Adrenal gland (tissue), 12 donors: ENCODE data around the gene UBAP1L. TPM values are rescaled to one million over a fixed set of nuclear protein-coding genes. Genes with fewer than 3 reads are reported as not detected.

ENCODE experiments used
- DNase-seq, 7 donors: peaks; one replicate each; pipeline ENCODE4 v3.0.0-alpha.2; 2019 to 2020
- H3K27ac ChIP-seq, 5 donors: fragments of 200-600 bp; sonication (generic) in 4 of 5; 1 replicate in 3 of 5; 2 replicates in 2 of 5; pipeline versions ENCODE4 v1.5.1 to v1.8.0; 2016 to 2020; ENCODE audit warnings: mild to moderate bottlenecking in 1 of 5
- H3K27me3 ChIP-seq: fragments of 200-600 bp; 2 replicates; pipeline ENCODE4 v1.8.0; 2021
- H3K36me3 ChIP-seq, 2 donors: fragments of 200-600 bp; replicated peaks in 1 of 2; 1 replicate in 1 of 2; 2 replicates in 1 of 2; pipeline versions ENCODE4 v1.5.1 to v1.8.0; 2018 to 2022
- H3K4me1 ChIP-seq, 2 donors: fragments of 200-600 bp; replicated peaks in 1 of 2; 1 replicate in 1 of 2; 2 replicates in 1 of 2; pipeline versions ENCODE4 v1.5.1 to v1.8.0; 2018 to 2021
- H3K4me3 ChIP-seq, 4 donors: fragments of 200-600 bp; sonication (generic) in 3 of 4; one replicate each; pipeline ENCODE4 v1.5.1; 2016 to 2018
- H3K9me3 ChIP-seq, 3 donors: fragments of 200-600 bp; sonication (generic) in 1 of 3; replicated peaks in 1 of 3; 1 replicate in 2 of 3; 2 replicates in 1 of 3; pipeline versions ENCODE4 v1.5.1 to v1.8.0; 2016 to 2021
- POLR2A ChIP-seq, 2 donors: fragments of 450-650 bp; IDR thresholded peaks; one replicate each; pipeline ENCODE4 v1.6.1; 2017; ENCODE audit warnings: antibody characterized with exemption in 2 of 2, mild to moderate bottlenecking in 2 of 2, moderate library complexity in 1 of 2
- WGBS, 4 donors: extraction: QIAGEN DNeasy Blood & Tissue Kit in 2 of 4; methylation state at CpG; one replicate each; pipeline versions ENCODE4 v1.1.5 to v1.1.7; 2013 to 2017; 5-methylcytosine and 5-hydroxymethylcytosine counted together
- intact Hi-C, 2 donors: fragments of 100-400 bp; cut with DNase I; formaldehyde crosslinking; loops; one replicate each; pipeline versions ENCODE4 v1.14.1 to v1.15.0; 2022 to 2023
- polyA plus RNA-seq, 3 donors: library from polyadenylated mRNA; stranded (reverse); fragments of 200-250 nt in 2 of 3; fragments of 350-450 nt in 1 of 3; fragmentation: Illumina TruSeq in 1 of 3; extraction: RNeasy Lipid Tissue Mini Kit (QIAGEN cat#74804) in 1 of 3; gene quantifications; one replicate each; pipeline ENCODE4 v1.2.3, GENCODE V29; 2013 to 2014
- total RNA-seq, 9 donors: library from RNA; depleted of rRNA in 4 of 9; stranded (reverse); fragments of >200 nt in 4 of 9; fragments of 120-200 nt in 1 of 9; fragmentation: NEBNext Ultra II Directional in 1 of 9; extraction: Animal tissue kit (Norgen Biotek cat#: 25700) in 1 of 9; gene quantifications; one replicate each; pipeline versions ENCODE4 v1.1.0 to v1.2.4, GENCODE V29; 2013 to 2023
- TF ChIP-seq, protein P1 (sequence below), 6 experiments: fragments of 450-650 bp in 4 of 6; fragments of 200-600 bp in 2 of 6; sonication (generic) in 1 of 6; IDR thresholded peaks; 1 replicate in 5 of 6; 2 replicates in 1 of 6; pipeline versions ENCODE4 v1.5.1 to v1.8.0; 2016 to 2021; ENCODE audit warnings: antibody characterized with exemption in 6 of 6, mild to moderate bottlenecking in 2 of 6, moderate library complexity in 1 of 6
- donor health status: healthy with polysubstance abuse.
- donor health status: Bipolar disorder and iron deficiency.
- donor health status: DM: yes; HTN: yes; CAD: no.
- donor health status: DM: no; HTN: no; CAD: no.
- donor health status: DM: no; HTN: no; CAD: no.
- donor health status: DM: yes; HTN: yes; CAD: no.

Gene UBAP1L
- total and polyA plus RNA-seq, 12 donors: 0.48 to 34.9 (median 2.9) TPM

DNA sequence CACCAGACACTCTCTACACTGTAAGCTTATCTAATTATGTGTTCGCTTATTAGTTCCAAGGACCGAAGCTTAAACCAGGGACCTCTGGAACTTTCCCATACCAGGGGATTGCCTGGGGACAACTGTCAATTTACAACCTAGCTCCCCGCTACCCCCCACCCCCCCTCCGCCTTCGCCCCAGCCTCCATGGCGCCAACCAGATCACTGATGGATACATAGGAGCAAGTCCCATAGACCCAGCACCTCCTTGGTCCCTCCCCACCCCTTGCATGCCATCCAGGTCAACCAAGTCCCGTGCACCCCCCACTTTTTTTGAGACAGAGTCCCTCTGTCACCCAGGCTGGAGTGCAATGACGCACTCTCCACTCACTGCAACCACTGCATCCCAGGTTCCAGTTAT is 19.5 kb upstream of the UBAP1L start:
- 87 to 95% (median 90%) methylated on average over 8 of the region's 8 CpGs for WGBS, 4 donors
- Histone ChIP-seq H3K36me3 (peaks cover 0 to 7% of the 10 kb centered on the region in 2 donors), H3K27me3 (no peaks in the 10 kb centered on the region), H3K4me3 (no peak overlapping the region), H3K9me3 (no peaks in the 10 kb centered on the region), H3K27ac (no peak overlapping the region), H3K4me1 (peaks cover 10 to 21% of the 10 kb centered on the region in 2 donors)
- TF ChIP-seq, protein P1, sequence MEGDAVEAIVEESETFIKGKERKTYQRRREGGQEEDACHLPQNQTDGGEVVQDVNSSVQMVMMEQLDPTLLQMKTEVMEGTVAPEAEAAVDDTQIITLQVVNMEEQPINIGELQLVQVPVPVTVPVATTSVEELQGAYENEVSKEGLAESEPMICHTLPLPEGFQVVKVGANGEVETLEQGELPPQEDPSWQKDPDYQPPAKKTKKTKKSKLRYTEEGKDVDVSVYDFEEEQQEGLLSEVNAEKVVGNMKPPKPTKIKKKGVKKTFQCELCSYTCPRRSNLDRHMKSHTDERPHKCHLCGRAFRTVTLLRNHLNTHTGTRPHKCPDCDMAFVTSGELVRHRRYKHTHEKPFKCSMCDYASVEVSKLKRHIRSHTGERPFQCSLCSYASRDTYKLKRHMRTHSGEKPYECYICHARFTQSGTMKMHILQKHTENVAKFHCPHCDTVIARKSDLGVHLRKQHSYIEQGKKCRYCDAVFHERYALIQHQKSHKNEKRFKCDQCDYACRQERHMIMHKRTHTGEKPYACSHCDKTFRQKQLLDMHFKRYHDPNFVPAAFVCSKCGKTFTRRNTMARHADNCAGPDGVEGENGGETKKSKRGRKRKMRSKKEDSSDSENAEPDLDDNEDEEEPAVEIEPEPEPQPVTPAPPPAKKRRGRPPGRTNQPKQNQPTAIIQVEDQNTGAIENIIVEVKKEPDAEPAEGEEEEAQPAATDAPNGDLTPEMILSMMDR (IDR thresholded peaks at IDR 0.05): no peak
- no peak for TF ChIP-seq POLR2A (IDR thresholded peaks at IDR 0.05)
- DNase-seq: no peak
- intact Hi-C loops: no loop called here

DNA sequence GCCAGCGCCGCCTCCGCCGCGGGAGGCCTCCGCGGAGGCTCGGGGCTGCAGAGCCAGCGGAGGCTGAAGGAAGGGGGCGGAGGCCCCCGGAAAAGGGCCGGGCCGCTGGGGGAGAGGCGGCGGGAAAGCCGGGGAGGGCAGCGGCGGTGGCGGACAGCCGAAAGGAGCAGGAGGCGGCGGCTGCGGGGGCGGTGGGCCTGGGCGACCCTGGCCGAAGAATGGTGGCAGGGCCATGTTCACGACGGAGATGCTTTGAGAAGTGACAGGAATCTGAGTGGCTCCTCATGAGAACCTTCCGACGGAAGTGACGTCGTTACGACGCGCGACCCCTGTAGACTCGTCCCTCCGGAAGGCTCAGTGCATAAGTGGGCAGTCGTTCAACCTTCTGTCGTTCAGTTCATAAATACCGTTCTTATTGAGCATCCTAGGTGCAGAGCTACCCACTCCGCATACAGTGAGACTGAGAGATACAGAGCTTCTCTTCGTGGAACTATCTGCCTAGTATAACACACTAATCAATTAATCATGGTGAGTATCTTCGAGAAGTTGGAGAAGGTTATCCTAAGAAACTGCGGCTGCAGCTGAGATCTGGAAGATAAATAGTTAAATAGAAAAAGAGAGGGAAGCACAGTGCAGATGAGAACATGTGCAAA is 18.7 kb upstream of the UBAP1L start, which contains the start of gene PDCD7:
PDCD7 (minus strand) TSS at position 261 of the 653 bp plus-strand sequence; CDS start at position 234, 27 bp downstream.
- peak within 1 kb of the TSS; percentile 71 to 87 (median 78) for H3K4me3 ChIP-seq
- TF ChIP-seq, protein P1 (IDR thresholded peaks at IDR 0.05): no peak
- TF ChIP-seq POLR2A (IDR thresholded peaks at IDR 0.05): peak; percentile 46 to 79
- no peaks in the 10 kb centered on the region for H3K9me3 ChIP-seq
- H3K27me3 ChIP-seq: no peaks in the 10 kb centered on the region
- H3K36me3 ChIP-seq: peaks cover 0 to 15% of the 10 kb centered on the region in 2 donors
- peak; percentile 84 to 96 (median 89) for DNase-seq
- H3K27ac ChIP-seq: peak within 1 kb of the TSS; percentile 65 to 92 (median 89)
- intact Hi-C loops: no loop called here
- WGBS, 4 donors: 0 to 4% (median 2%) methylated on average over 7 to 45 of the region's 45 CpGs
- H3K4me1 ChIP-seq: peaks cover 10 to 21% of the 10 kb centered on the region in 2 donors

DNA sequence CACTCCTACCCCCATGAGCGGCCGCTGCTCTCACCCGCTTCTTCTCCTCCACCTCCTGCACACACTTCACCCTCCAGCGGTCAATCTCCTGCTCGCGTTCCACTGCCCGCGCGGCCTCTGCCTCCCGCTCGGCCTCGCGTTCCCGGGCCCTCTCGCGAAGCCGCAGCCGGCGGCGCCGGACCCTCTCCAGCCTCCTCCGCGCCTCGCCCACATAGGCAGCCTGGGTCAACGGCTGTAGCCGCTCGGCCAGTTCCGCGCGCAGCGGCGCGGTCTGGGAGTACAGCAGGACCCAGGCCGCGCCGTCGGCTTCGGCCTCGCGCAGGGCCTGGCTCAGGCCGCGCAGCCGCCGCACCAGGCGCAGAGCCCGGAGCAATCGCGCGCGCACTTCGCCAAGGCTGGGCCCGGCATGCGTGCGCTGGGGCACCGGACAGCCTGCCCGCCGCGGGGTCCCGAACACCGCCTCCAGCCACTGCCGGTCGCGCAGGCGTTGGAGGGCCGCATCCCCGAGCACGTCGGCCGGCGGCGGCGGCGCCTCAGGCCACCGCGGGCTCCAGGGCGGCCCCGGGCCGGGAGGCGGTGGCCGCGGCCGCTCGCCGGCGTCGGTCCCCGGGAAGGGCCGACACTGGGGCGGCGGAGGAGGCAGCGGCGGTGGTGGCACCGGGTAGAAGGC is 18.0 kb upstream of the UBAP1L start:
- Histone ChIP-seq H3K4me3 (peak overlapping the region; percentile 37 to 87 (median 78)), H3K4me1 (peaks cover 10 to 21% of the 10 kb centered on the region in 2 donors), H3K27ac (peak overlapping the region; percentile 65 to 92 (median 89)), H3K9me3 (no peaks in the 10 kb centered on the region), H3K27me3 (no peaks in the 10 kb centered on the region), H3K36me3 (peaks cover 0 to 22% of the 10 kb centered on the region in 2 donors)
- peak; percentile 17 to 37 for TF ChIP-seq POLR2A (IDR thresholded peaks at IDR 0.05)
- TF ChIP-seq, protein P1 (IDR thresholded peaks at IDR 0.05): peak in 2 of 6 experiments; percentile 15 to 21
- WGBS, 4 donors: 0 to 1% (median 0%) methylated on average over 21 to 93 of the region's 93 CpGs
- peak; percentile 35 to 58 (median 43) for DNase-seq
- intact Hi-C loops: no loop called here

DNA sequence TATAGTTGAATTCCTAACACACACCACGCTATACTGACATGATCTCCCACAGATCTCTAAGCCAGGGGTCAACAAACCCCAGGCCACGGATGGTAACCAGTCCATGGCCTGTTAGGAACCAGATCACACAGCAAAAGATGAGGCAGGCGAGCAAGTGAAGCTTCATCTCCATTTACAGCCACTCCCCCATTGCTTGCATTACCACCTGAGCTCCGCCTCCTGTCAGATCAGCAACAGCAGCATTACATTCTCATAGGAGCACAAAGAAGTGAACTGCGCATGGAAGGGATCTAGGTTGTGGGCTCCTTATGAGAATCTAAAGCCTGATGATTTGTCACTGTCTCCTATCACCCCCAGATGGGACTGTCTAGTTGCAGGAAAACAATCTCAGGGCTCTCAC is 15.9 kb upstream of the UBAP1L start:
- 79 to 100% (median 87%) methylated on average over 3 to 5 of the region's 5 CpGs for WGBS, 4 donors
- Histone ChIP-seq H3K4me3 (no peak overlapping the region), H3K27ac (no peak overlapping the region), H3K27me3 (no peaks in the 10 kb centered on the region), H3K36me3 (peaks cover 0 to 39% of the 10 kb centered on the region in 2 donors), H3K9me3 (no peaks in the 10 kb centered on the region), H3K4me1 (peaks cover 10 to 21% of the 10 kb centered on the region in 2 donors)
- no peak for DNase-seq
- TF ChIP-seq, protein P1 (IDR thresholded peaks at IDR 0.05): no peak
- TF ChIP-seq POLR2A (IDR thresholded peaks at IDR 0.05): no peak
- intact Hi-C loops: no loop called here
